ENCODE results near the gene INTS1.
"Not testable (repeated sequence)": the region's sequence is repeated elsewhere in the genome, so short reads cannot be mapped to it uniquely, and the experiment has no call there.

INTS1 gene

GRCh38 chr7:1447551-1448244, 56.5 kb downstream of the INTS1 start:
- no peak for DNase-seq (ENCODE audit: low read depth in 1 of 2, low spot score in 1 of 2)

- DNase-seq (ENCODE audit: low read depth in 1 of 2, low spot score in 1 of 2) = no peak
Observed at GRCh38 chr7:1447112-1447511, 57.1 kb downstream of the INTS1 start.

GRCh38 chr7:1446620-1447032, 57.6 kb downstream of the INTS1 start:
- no peak for DNase-seq (ENCODE audit: low read depth in 1 of 2, low spot score in 1 of 2)

GRCh38 chr7:1446026-1446425, 58.2 kb downstream of the INTS1 start:
- not testable (repeated sequence) for DNase-seq (ENCODE audit: low read depth in 1 of 2, low spot score in 1 of 2)

- no peak for DNase-seq (ENCODE audit: low read depth in 1 of 2, low spot score in 1 of 2)
Observed at GRCh38 chr7:1445341-1445740, 58.8 kb downstream of the INTS1 start.

- no peak for DNase-seq (ENCODE audit: low read depth in 1 of 2, low spot score in 1 of 2)
Observed at GRCh38 chr7:1444925-1445322, 59.3 kb downstream of the INTS1 start.

- no peak for DNase-seq (ENCODE audit: low read depth in 1 of 2, low spot score in 1 of 2)
Observed at GRCh38 chr7:1444214-1444924, 59.8 kb downstream of the INTS1 start.

GRCh38 chr7:1443587-1444200, 60.5 kb downstream of the INTS1 start:
- not testable (repeated sequence) for DNase-seq (ENCODE audit: low read depth in 1 of 2, low spot score in 1 of 2)

- no peak for DNase-seq (ENCODE audit: low read depth in 1 of 2, low spot score in 1 of 2)
Observed at GRCh38 chr7:1442355-1443124, 61.6 kb downstream of the INTS1 start.

GRCh38 chr7:1441615-1442354, 62.4 kb downstream of the INTS1 start:
- DNase-seq (ENCODE audit: low read depth in 1 of 2, low spot score in 1 of 2) = no peak

- DNase-seq (ENCODE audit: low read depth in 1 of 2, low spot score in 1 of 2) = no peak
Observed at GRCh38 chr7:1440620-1441019, 63.6 kb downstream of the INTS1 start.

- DNase-seq (ENCODE audit: low read depth in 1 of 2, low spot score in 1 of 2) = no peak
Observed at GRCh38 chr7:1439373-1440363, 64.5 kb downstream of the INTS1 start.

- DNase-seq (ENCODE audit: low read depth in 1 of 2, low spot score in 1 of 2) = no peak
Observed at GRCh38 chr7:1438821-1439220, 65.4 kb downstream of the INTS1 start.

GRCh38 chr7:1438208-1438607, 66.0 kb downstream of the INTS1 start:
- DNase-seq (ENCODE audit: low read depth in 1 of 2, low spot score in 1 of 2) = no peak

GRCh38 chr7:1437155-1437880, 66.9 kb downstream of the INTS1 start:
- no peak for DNase-seq (ENCODE audit: low read depth in 1 of 2, low spot score in 1 of 2)

- no peak for DNase-seq (ENCODE audit: low read depth in 1 of 2, low spot score in 1 of 2)
Observed at GRCh38 chr7:1436608-1437007, 67.6 kb downstream of the INTS1 start.

- DNase-seq (ENCODE audit: low read depth in 1 of 2, low spot score in 1 of 2) = no peak
Observed at GRCh38 chr7:1434891-1435670, 69.1 kb downstream of the INTS1 start.

- DNase-seq (ENCODE audit: low read depth in 1 of 2, low spot score in 1 of 2) = no peak
Observed at GRCh38 chr7:1434165-1434718, 69.9 kb downstream of the INTS1 start.

All from activated CD4-positive, alpha-beta T cell treated with anti-CD3 and anti-CD28 coated beads, Interleukin-2, amount 50 U/mL, for 24 hours (primary cell).